Measurements from ENCODE around the gene FLAD1. TPM values are rescaled to one million over a fixed set of nuclear protein-coding genes. Genes with fewer than 3 reads are reported as not detected.
A peak's percentile ranks its signal among the peaks of the same experiment; 100 is the strongest.

The FLAD1 gene
- total RNA-seq, 1 experiment from 2014 or later, result 58.4 TPM

- peaks cover 12 to 25% of the 10 kb centered on the region in 2 experiments; a peak in 3 of 4 replicates for H3K36me3 ChIP-seq (ENCODE audit: control insufficient read depth in 1 of 2, insufficient read depth in 2 of 2, low read length in 2 of 2)
- ChIA-PET RAD21 (ENCODE audit: low non-redundant PET in 1 of 2, low total read pairs in 2 of 2, uncharacterized antibody in 2 of 2, unreplicated experiment in 2 of 2) (no interaction called here), CTCF (interaction anchor here (1.7 kb wide), 1 partner anchor 11 kb away, joined by 9 read pairs; no protein-coding TSS in a partner anchor), POLR2A (interaction anchor here (0.6 to 1.8 kb wide), 4 partner anchors 10 to 16 kb away, joined by 3 to 6 read pairs (median 4); partner anchors contain the start of gene CKS1B)
- H3K9me2 ChIP-seq (ENCODE audit: insufficient read depth), result no peaks in the 10 kb centered on the region
- H4K20me1 ChIP-seq (ENCODE audit: insufficient read depth), result no peaks in the 10 kb centered on the region
- H3K27ac ChIP-seq (ENCODE audit: low read depth, low read length), result no peak overlapping the region
- intact Hi-C loops (cut with micrococcal nuclease), result no loop called here
- 0 out of 6 replicates have a peak, but pooled peaks of 2 of the 3 experiments have one; percentile 5 to 7 for TF ChIP-seq CTCF (IDR thresholded peaks at IDR 0.05 in 2 of 3, conservative IDR thresholded peaks at IDR 0.05 in 1 of 3; ENCODE audit: borderline replicate concordance in 1 of 3, insufficient read depth in 1 of 3, low read depth in 2 of 3, low read length in 2 of 3)
- no peak for TF ChIP-seq ATF3 (IDR thresholded peaks at IDR 0.05)
- peaks cover 4 to 20% of the 10 kb centered on the region in 2 experiments; a peak in 3 of 4 replicates for H3K4me1 ChIP-seq (ENCODE audit: control insufficient read depth in 1 of 2, insufficient read depth in 2 of 2, low read length in 2 of 2)
- ATAC-seq (no peak), DNase-seq (ENCODE audit: low read depth, low spot score) (no peak)
- no peak overlapping the region for H3K4me3 ChIP-seq (replicated peaks in 1 of 2; ENCODE audit: low read depth in 1 of 2, low read length in 2 of 2)
- no peaks in the 10 kb centered on the region for H3K9me3 ChIP-seq (ENCODE audit: control insufficient read depth in 1 of 2, insufficient read depth in 1 of 2, low read depth in 1 of 2, low read length in 2 of 2)
- H3K27me3 ChIP-seq (ENCODE audit: insufficient read depth, low read length), result no peaks in the 10 kb centered on the region
- no TSS peak for BruUV-seq (replicated peaks)
- H3K9ac ChIP-seq (ENCODE audit: low read length), result no peak overlapping the region
- no peak overlapping the region for H2AFZ ChIP-seq (ENCODE audit: low read depth, low read length, poor library complexity, severe bottlenecking)
- H3K79me2 ChIP-seq (ENCODE audit: insufficient read depth, low read length), result peaks cover 64% of the 10 kb centered on the region
- no peak overlapping the region for H3K4me2 ChIP-seq (ENCODE audit: low read length)
Observed at GRCh38 chr1:154988058-154988954, 5.2 kb downstream of the FLAD1 start.

Data from HCT116 (cell line).